ENCODE results near the gene NLGN4X.

Gene NLGN4X

GRCh38 chrX:6129195-6129594 lies 99.5 kb downstream of the NLGN4X start:
- Histone ChIP-seq H3F3A (ENCODE audit: insufficient read depth, low read length) (no peaks in the 10 kb centered on the region), H3K9me3 (replicated peaks; ENCODE audit: insufficient read depth, low read length) (no peaks in the 10 kb centered on the region), H3K27ac (ENCODE audit: low read length) (no peak overlapping the region), H3K9me2 (replicated peaks; ENCODE audit: insufficient read depth, low read length) (no peaks in the 10 kb centered on the region), H3K4me2 (ENCODE audit: low read depth, low read length) (no peak overlapping the region), H3K9ac (ENCODE audit: low read length) (no peak overlapping the region), H4K20me1 (ENCODE audit: insufficient read depth, low read length) (no peaks in the 10 kb centered on the region), H3K4me1 (ENCODE audit: low read length) (no peaks in the 10 kb centered on the region), H3K4me3 (ENCODE audit: low read length) (no peak overlapping the region), H3K36me3 (replicated peaks; ENCODE audit: insufficient read depth, low read length) (no peaks in the 10 kb centered on the region), H3K79me2 (ENCODE audit: low read length) (no peaks in the 10 kb centered on the region), H3K27me3 (replicated peaks; ENCODE audit: insufficient read depth, low read length) (no peaks in the 10 kb centered on the region), H2AFZ (ENCODE audit: low read length) (no peak overlapping the region)
- no peak for DNase-seq
- TF ChIP-seq CTCF (IDR thresholded peaks at IDR 0.05; ENCODE audit: low read length) (no peak), EZH2phosphoT487 (IDR thresholded peaks at IDR 0.05; ENCODE audit: low read length) (no peak), EZH2 (optimal IDR thresholded peaks at IDR 0.05; ENCODE audit: low read depth, low read length) (no peak)

GRCh38 chrX:6120329-6120728 lies 108.3 kb downstream of the NLGN4X start:
- Histone ChIP-seq H3K27ac (ENCODE audit: low read length) (no peak overlapping the region), H3K79me2 (ENCODE audit: low read length) (no peaks in the 10 kb centered on the region), H4K20me1 (ENCODE audit: insufficient read depth, low read length) (no peaks in the 10 kb centered on the region), H3K36me3 (replicated peaks; ENCODE audit: insufficient read depth, low read length) (no peaks in the 10 kb centered on the region), H3K27me3 (replicated peaks; ENCODE audit: insufficient read depth, low read length) (no peaks in the 10 kb centered on the region), H2AFZ (ENCODE audit: low read length) (no peak overlapping the region), H3K4me2 (ENCODE audit: low read depth, low read length) (no peak overlapping the region), H3K4me1 (ENCODE audit: low read length) (no peaks in the 10 kb centered on the region), H3F3A (ENCODE audit: insufficient read depth, low read length) (no peaks in the 10 kb centered on the region), H3K9me2 (replicated peaks; ENCODE audit: insufficient read depth, low read length) (no peaks in the 10 kb centered on the region), H3K9ac (ENCODE audit: low read length) (no peak overlapping the region), H3K9me3 (replicated peaks; ENCODE audit: insufficient read depth, low read length) (no peaks in the 10 kb centered on the region), H3K4me3 (ENCODE audit: low read length) (no peak overlapping the region)
- DNase-seq: no peak
- TF ChIP-seq EZH2phosphoT487 (IDR thresholded peaks at IDR 0.05; ENCODE audit: low read length) (no peak), CTCF (IDR thresholded peaks at IDR 0.05; ENCODE audit: low read length) (no peak), EZH2 (optimal IDR thresholded peaks at IDR 0.05; ENCODE audit: low read depth, low read length) (no peak)

GRCh38 chrX:6095469-6095868 lies 133.2 kb downstream of the NLGN4X start:
- H3K4me2 ChIP-seq (ENCODE audit: low read depth, low read length): no peak overlapping the region
- H3K9me2 ChIP-seq (replicated peaks; ENCODE audit: insufficient read depth, low read length): no peaks in the 10 kb centered on the region
- DNase-seq: no peak
- H4K20me1 ChIP-seq (ENCODE audit: insufficient read depth, low read length): no peaks in the 10 kb centered on the region
- H2AFZ ChIP-seq (ENCODE audit: low read length): no peak overlapping the region
- H3K27ac ChIP-seq (ENCODE audit: low read length): no peak overlapping the region
- H3F3A ChIP-seq (ENCODE audit: insufficient read depth, low read length): no peaks in the 10 kb centered on the region
- H3K4me3 ChIP-seq (ENCODE audit: low read length): no peak overlapping the region
- no peak overlapping the region for H3K9ac ChIP-seq (ENCODE audit: low read length)
- H3K9me3 ChIP-seq (replicated peaks; ENCODE audit: insufficient read depth, low read length): no peaks in the 10 kb centered on the region
- no peaks in the 10 kb centered on the region for H3K79me2 ChIP-seq (ENCODE audit: low read length)
- H3K4me1 ChIP-seq (ENCODE audit: low read length): no peaks in the 10 kb centered on the region
- no peaks in the 10 kb centered on the region for H3K27me3 ChIP-seq (replicated peaks; ENCODE audit: insufficient read depth, low read length)
- TF ChIP-seq CTCF (IDR thresholded peaks at IDR 0.05; ENCODE audit: low read length) (0 out of 2 replicates have a peak, but pooled peaks have one; percentile 7), EZH2 (optimal IDR thresholded peaks at IDR 0.05; ENCODE audit: low read depth, low read length) (no peak)
- H3K36me3 ChIP-seq (replicated peaks; ENCODE audit: insufficient read depth, low read length): no peaks in the 10 kb centered on the region
